GM18526 (cell line): ENCODE results near the gene EEA1.

ENCODE experiments used
- POLR2A ChIP-seq: IDR thresholded peaks from 3 replicates; pipeline ENCODE4 v1.6.1; 2011; ENCODE audit not compliant: insufficient read length; ENCODE audit errors: extremely low read depth

The EEA1 gene

GRCh38 chr12:92928962-92929915 is at the start of gene EEA1:
Gene EEA1, minus strand, starts transcription at chr12:92929295. Its CDS starts 229 bp downstream, at chr12:92929066.
- peak; percentile 93 for TF ChIP-seq POLR2A

GRCh38 chr12:92978607-92979006 is 49.5 kb upstream of the EEA1 start:
- TF ChIP-seq POLR2A = no peak

GRCh38 chr12:92977326-92977725 is 48.2 kb upstream of the EEA1 start:
- TF ChIP-seq POLR2A = no peak

GRCh38 chr12:92974759-92975158 is 45.7 kb upstream of the EEA1 start:
- no peak for TF ChIP-seq POLR2A

GRCh38 chr12:92973614-92974013 is 44.5 kb upstream of the EEA1 start:
- no peak for TF ChIP-seq POLR2A

GRCh38 chr12:92971859-92972524 is 42.9 kb upstream of the EEA1 start:
- no peak for TF ChIP-seq POLR2A

GRCh38 chr12:92968176-92968813 is 39.2 kb upstream of the EEA1 start:
- TF ChIP-seq POLR2A = no peak

GRCh38 chr12:92961949-92962348 is 32.9 kb upstream of the EEA1 start:
- no peak for TF ChIP-seq POLR2A

- TF ChIP-seq POLR2A = no peak
Observed at GRCh38 chr12:92955997-92956663, 27.0 kb upstream of the EEA1 start.

- TF ChIP-seq POLR2A = no peak
Observed at GRCh38 chr12:92953747-92954146, 24.7 kb upstream of the EEA1 start.

- TF ChIP-seq POLR2A = no peak
Observed at GRCh38 chr12:92952394-92952793, 23.3 kb upstream of the EEA1 start.

- no peak for TF ChIP-seq POLR2A
Observed at GRCh38 chr12:92951006-92951405, 21.9 kb upstream of the EEA1 start.

GRCh38 chr12:92950011-92950410 is 20.9 kb upstream of the EEA1 start:
- TF ChIP-seq POLR2A = no peak

GRCh38 chr12:92949466-92949865 is 20.4 kb upstream of the EEA1 start:
- no peak for TF ChIP-seq POLR2A

GRCh38 chr12:92947589-92948215 is 18.6 kb upstream of the EEA1 start:
- TF ChIP-seq POLR2A = no peak
